ENCODE data around the gene YAE1. TPM values are rescaled to one million over a fixed set of nuclear protein-coding genes. Genes with fewer than 3 reads are reported as not detected.

YAE1 gene
- total and polyA plus RNA-seq, 3 experiments from 2014 or later: 12.7 to 14.2 (median 13.4) TPM

GRCh38 chr7:39580149-39580874 lies 14.1 kb downstream of the YAE1 start:
- peak overlapping the region in 1 of 8 donors; percentile 10 for H3K27ac Mint-ChIP-seq

GRCh38 chr7:39582536-39582935 lies 16.3 kb downstream of the YAE1 start:
- POLR2A ChIA-PET: no interaction called here
- H3K9me3 Mint-ChIP-seq: no peaks in the 10 kb centered on the region
- peaks cover 0 to 6% (median 0%) of the 10 kb centered on the region in 3 donors for H3K36me3 Mint-ChIP-seq
- no peak overlapping the region for H3K27ac ChIP-seq (ENCODE audit: low read depth, low read length)
- H3K4me3 ChIP-seq (ENCODE audit: low read length): no peak overlapping the region
- no peak overlapping the region for H3K4me3 Mint-ChIP-seq
- H3K4me1 ChIP-seq (ENCODE audit: insufficient read depth, low read length): no peaks in the 10 kb centered on the region
- H3K36me3 ChIP-seq (ENCODE audit: insufficient read depth, low read length): no peaks in the 10 kb centered on the region
- H3K27ac Mint-ChIP-seq: no peak overlapping the region
- no peaks in the 10 kb centered on the region for H3K27me3 ChIP-seq (ENCODE audit: insufficient read depth, low read length, poor library complexity, severe bottlenecking)
- DNase-seq: no peak
- H3K27me3 Mint-ChIP-seq: no peaks in the 10 kb centered on the region
- CTCF ChIA-PET: interaction anchor here (1.6 to 9.8 kb wide), 3 partner anchors 16 to 159 kb away, joined by 6 to 346 read pairs (median 30); partner anchors contain the start of genes RALA and YAE1
- no peaks in the 10 kb centered on the region for H3K9me3 ChIP-seq (ENCODE audit: low read length)
- H3K4me1 Mint-ChIP-seq: peaks cover 3 to 4% (median 4%) of the 10 kb centered on the region in 3 donors

More at GRCh38 chr7:39580149-39580874, 14.1 kb downstream of the YAE1 start:
- H3K27me3 ChIP-seq (ENCODE audit: insufficient read depth, low read length, poor library complexity, severe bottlenecking): no peaks in the 10 kb centered on the region
- no peaks in the 10 kb centered on the region for H3K4me1 ChIP-seq (ENCODE audit: insufficient read depth, low read length)
- no peaks in the 10 kb centered on the region for H3K36me3 ChIP-seq (ENCODE audit: insufficient read depth, low read length)
- Mint-ChIP-seq H3K4me1 (peaks cover 3 to 4% (median 4%) of the 10 kb centered on the region in 3 donors), H3K36me3 (peaks cover 0 to 9% (median 0%) of the 10 kb centered on the region in 3 donors), H3K27me3 (no peaks in the 10 kb centered on the region), H3K4me3 (no peak overlapping the region), H3K9me3 (no peaks in the 10 kb centered on the region)
- H3K9me3 ChIP-seq (ENCODE audit: low read length): no peaks in the 10 kb centered on the region
- ChIA-PET POLR2A (interaction anchor here (0.5 to 0.7 kb wide), 3 partner anchors 14 to 153 kb away, joined by 3 to 5 read pairs (median 4); no protein-coding TSS in a partner anchor), CTCF (interaction anchor here (0.7 to 9.8 kb wide), 39 partner anchors 8 to 554 kb away, joined by 3 to 346 read pairs (median 4); partner anchors contain the start of genes MPLKIP, RALA, SUGCT and YAE1)
- no peak overlapping the region for H3K4me3 ChIP-seq (ENCODE audit: low read length)
- DNase-seq: peak; percentile 59 to 82 (median 66)
- H3K27ac ChIP-seq (ENCODE audit: low read depth, low read length): no peak overlapping the region

DNA sequence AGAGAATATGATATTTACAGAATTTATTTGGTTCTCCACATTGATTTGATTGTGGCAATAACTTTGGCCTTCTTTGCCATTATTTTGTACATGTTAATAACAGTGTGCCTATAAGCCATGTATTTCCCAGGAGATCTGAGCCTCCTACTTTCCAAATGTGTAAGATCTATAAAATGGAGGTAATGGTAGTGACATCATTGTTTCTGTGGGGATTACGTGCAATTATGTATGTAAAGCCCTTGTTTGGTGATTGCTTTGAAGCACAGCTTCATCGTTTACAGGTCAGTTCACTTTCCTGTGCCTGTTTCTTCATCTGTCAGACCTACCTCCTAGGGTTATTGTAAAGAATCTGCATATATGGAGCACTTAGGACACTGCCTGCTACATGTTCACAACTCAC lies 17.3 kb downstream of the YAE1 start:
- peaks cover 0 to 1% (median 0%) of the 10 kb centered on the region in 3 donors for H3K36me3 Mint-ChIP-seq
- no peaks in the 10 kb centered on the region for H3K36me3 ChIP-seq (ENCODE audit: insufficient read depth, low read length)
- no peak for DNase-seq
- no peaks in the 10 kb centered on the region for H3K27me3 Mint-ChIP-seq
- H3K27me3 ChIP-seq (ENCODE audit: insufficient read depth, low read length, poor library complexity, severe bottlenecking): no peaks in the 10 kb centered on the region
- no peak overlapping the region for H3K27ac Mint-ChIP-seq
- H3K9me3 Mint-ChIP-seq: no peaks in the 10 kb centered on the region
- no peak overlapping the region for H3K4me3 Mint-ChIP-seq
- POLR2A ChIA-PET: no interaction called here
- H3K9me3 ChIP-seq (ENCODE audit: low read length): no peaks in the 10 kb centered on the region
- CTCF ChIA-PET: interaction anchor here (9.8 kb wide), 1 partner anchor 158 kb away, joined by 346 read pairs; no protein-coding TSS in a partner anchor
- peaks cover 3 to 12% (median 4%) of the 10 kb centered on the region in 3 donors for H3K4me1 Mint-ChIP-seq
- H3K27ac ChIP-seq (ENCODE audit: low read depth, low read length): no peak overlapping the region
- no peaks in the 10 kb centered on the region for H3K4me1 ChIP-seq (ENCODE audit: insufficient read depth, low read length)
- no peak overlapping the region for H3K4me3 ChIP-seq (ENCODE audit: low read length)

DNA sequence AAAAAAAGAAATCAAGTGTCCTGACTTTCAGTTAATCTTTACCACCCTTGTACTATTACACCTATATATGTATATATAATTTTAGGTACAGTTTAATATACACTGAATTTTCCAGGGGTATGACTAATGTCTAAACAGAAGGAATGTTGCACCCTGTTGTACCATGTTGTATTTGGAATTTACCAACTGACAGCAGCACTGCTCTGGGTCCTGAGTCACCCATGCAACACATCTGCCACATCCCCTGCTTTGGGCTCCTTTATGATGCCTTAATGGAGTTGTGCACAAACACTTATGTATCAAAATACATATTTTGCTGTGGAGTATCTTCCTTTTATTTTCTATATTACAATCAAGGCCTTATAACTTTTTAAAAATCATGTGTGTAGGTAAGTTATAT lies 21.2 kb downstream of the YAE1 start:
- ChIA-PET CTCF (no interaction called here), POLR2A (no interaction called here)
- Mint-ChIP-seq H3K9me3 (no peaks in the 10 kb centered on the region), H3K4me1 (peaks cover 11 to 38% (median 19%) of the 10 kb centered on the region in 3 donors), H3K27me3 (no peaks in the 10 kb centered on the region), H3K27ac (peak overlapping the region in 1 of 8 donors; percentile 17), H3K36me3 (no peaks in the 10 kb centered on the region), H3K4me3 (no peak overlapping the region)
- no peaks in the 10 kb centered on the region for H3K27me3 ChIP-seq (ENCODE audit: insufficient read depth, low read length, poor library complexity, severe bottlenecking)
- peaks cover 11% of the 10 kb centered on the region for H3K4me1 ChIP-seq (ENCODE audit: insufficient read depth, low read length)
- no peaks in the 10 kb centered on the region for H3K9me3 ChIP-seq (ENCODE audit: low read length)
- DNase-seq: no peak
- no peak overlapping the region for H3K27ac ChIP-seq (ENCODE audit: low read depth, low read length)
- no peak overlapping the region for H3K4me3 ChIP-seq (ENCODE audit: low read length)
- no peaks in the 10 kb centered on the region for H3K36me3 ChIP-seq (ENCODE audit: insufficient read depth, low read length)

DNA sequence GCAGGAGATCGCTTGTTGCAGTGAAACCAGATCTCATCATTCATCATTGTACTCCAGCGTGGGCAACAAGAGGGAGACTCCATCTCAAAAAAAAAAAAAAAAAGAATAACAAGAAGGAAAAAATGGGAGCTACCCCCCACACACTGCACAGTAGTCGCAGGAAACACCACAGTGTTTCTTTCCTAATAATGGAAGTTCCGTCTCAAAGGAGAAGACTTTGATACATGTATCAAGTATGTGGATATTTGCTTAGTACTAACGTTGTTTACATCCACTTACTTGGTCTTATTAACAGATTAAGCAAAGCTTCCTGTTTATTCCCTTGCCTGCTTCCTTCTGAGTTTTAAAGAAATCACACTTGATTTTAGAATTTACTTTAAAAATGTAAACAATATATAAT lies 22.2 kb downstream of the YAE1 start:
- Histone ChIP-seq H3K4me3 (ENCODE audit: low read length) (no peak overlapping the region), H3K27ac (ENCODE audit: low read depth, low read length) (no peak overlapping the region), H3K27me3 (ENCODE audit: insufficient read depth, low read length, poor library complexity, severe bottlenecking) (no peaks in the 10 kb centered on the region), H3K36me3 (ENCODE audit: insufficient read depth, low read length) (no peaks in the 10 kb centered on the region), H3K4me1 (ENCODE audit: insufficient read depth, low read length) (peaks cover 11% of the 10 kb centered on the region), H3K9me3 (ENCODE audit: low read length) (no peaks in the 10 kb centered on the region)
- ChIA-PET CTCF (interaction anchor here (1.4 to 3.0 kb wide), 4 partner anchors 8 to 158 kb away, joined by 3 to 21 read pairs (median 4); no protein-coding TSS in a partner anchor), POLR2A (interaction anchor here (1.1 kb wide), 1 partner anchor 369 kb away, joined by 3 read pairs; no protein-coding TSS in a partner anchor)
- Mint-ChIP-seq H3K4me1 (peaks cover 14 to 43% (median 24%) of the 10 kb centered on the region in 3 donors), H3K36me3 (no peaks in the 10 kb centered on the region), H3K27ac (no peak overlapping the region), H3K9me3 (no peaks in the 10 kb centered on the region), H3K27me3 (no peaks in the 10 kb centered on the region), H3K4me3 (no peak overlapping the region)
- no peak for DNase-seq

GRCh38 chr7:39589323-39590111 lies 23.3 kb downstream of the YAE1 start:
- ChIA-PET CTCF (interaction anchor here (1.1 to 3.0 kb wide), 7 partner anchors 9 to 157 kb away, joined by 3 to 21 read pairs (median 4); partner anchors contain the start of gene RALA), POLR2A (interaction anchor here (1.1 kb wide), 2 partner anchors 34 to 368 kb away, joined by 3 to 4 read pairs; partner anchors contain the start of gene RALA)
- H3K4me1 ChIP-seq (ENCODE audit: insufficient read depth, low read length): peaks cover 11% of the 10 kb centered on the region
- no peak overlapping the region for H3K4me3 ChIP-seq (ENCODE audit: low read length)
- Mint-ChIP-seq H3K4me3 (peak overlapping the region in 3 of 7 donors; percentile 27 to 73 (median 42)), H3K9me3 (no peaks in the 10 kb centered on the region), H3K27me3 (peaks cover 0 to 7% of the 10 kb centered on the region in 2 donors), H3K4me1 (peaks cover 14 to 46% (median 24%) of the 10 kb centered on the region in 3 donors), H3K36me3 (no peaks in the 10 kb centered on the region), H3K27ac (peak overlapping the region in 7 of 8 donors; percentile 5 to 91 (median 52))
- H3K36me3 ChIP-seq (ENCODE audit: insufficient read depth, low read length): no peaks in the 10 kb centered on the region
- H3K9me3 ChIP-seq (ENCODE audit: low read length): no peaks in the 10 kb centered on the region
- H3K27me3 ChIP-seq (ENCODE audit: insufficient read depth, low read length, poor library complexity, severe bottlenecking): no peaks in the 10 kb centered on the region
- peak; percentile 13 to 82 (median 57) for DNase-seq
- peak overlapping the region; percentile 44 for H3K27ac ChIP-seq (ENCODE audit: low read depth, low read length)

GRCh38 chr7:39592586-39592985 lies 26.4 kb downstream of the YAE1 start:
- DNase-seq: no peak
- H3K27me3 Mint-ChIP-seq: peaks cover 0 to 10% of the 10 kb centered on the region in 2 donors
- Histone ChIP-seq H3K27me3 (ENCODE audit: insufficient read depth, low read length, poor library complexity, severe bottlenecking) (no peaks in the 10 kb centered on the region), H3K4me1 (ENCODE audit: insufficient read depth, low read length) (peaks cover 11% of the 10 kb centered on the region), H3K4me3 (ENCODE audit: low read length) (no peak overlapping the region), H3K27ac (ENCODE audit: low read depth, low read length) (no peak overlapping the region), H3K9me3 (ENCODE audit: low read length) (no peaks in the 10 kb centered on the region), H3K36me3 (ENCODE audit: insufficient read depth, low read length) (no peaks in the 10 kb centered on the region)
- H3K4me1 Mint-ChIP-seq: peaks cover 14 to 46% (median 24%) of the 10 kb centered on the region in 3 donors
- peak overlapping the region in 1 of 7 donors; percentile 37 for H3K4me3 Mint-ChIP-seq
- ChIA-PET POLR2A (no interaction called here), CTCF (interaction anchor here (1.3 to 2.0 kb wide), 3 partner anchors 12 to 140 kb away, joined by 4 to 8 read pairs (median 4); partner anchors contain the start of gene RALA)
- H3K9me3 Mint-ChIP-seq: no peaks in the 10 kb centered on the region
- H3K36me3 Mint-ChIP-seq: no peaks in the 10 kb centered on the region
- peak overlapping the region in 2 of 8 donors; percentile 23 to 45 for H3K27ac Mint-ChIP-seq

Measured in CD8-positive, alpha-beta memory T cell (primary cell).